Osteocyte (in vitro differentiated cells): ENCODE measurements around the gene WIF1. TPM values are rescaled to one million over a fixed set of nuclear protein-coding genes. Genes with fewer than 3 reads are reported as not detected.

Source experiments
- DNase-seq: peaks from one replicate; pipeline ENCODE4 v3.0.0; 2021; ENCODE audit warnings: mixed read lengths; ENCODE audit not compliant: unreplicated experiment; ENCODE audit errors: extremely low spot score
- H3K27ac Mint-ChIP-seq: one replicate; pipeline ENCODE4 v1.8.0; 2021; ENCODE audit warnings: mild to moderate bottlenecking, mixed read lengths; ENCODE audit not compliant: unreplicated experiment
- H3K27me3 Mint-ChIP-seq: one replicate; pipeline ENCODE4 v1.8.0; 2021; ENCODE audit warnings: mixed read lengths; ENCODE audit not compliant: unreplicated experiment
- H3K36me3 Mint-ChIP-seq: one replicate; pipeline ENCODE4 v1.8.0; 2021; ENCODE audit warnings: mixed read lengths; ENCODE audit not compliant: unreplicated experiment
- H3K4me1 Mint-ChIP-seq: one replicate; pipeline ENCODE4 v1.8.0; 2021; ENCODE audit warnings: mixed read lengths; ENCODE audit not compliant: unreplicated experiment
- H3K4me3 Mint-ChIP-seq: one replicate; pipeline ENCODE4 v1.8.0; 2021; ENCODE audit warnings: mild to moderate bottlenecking, moderate library complexity, mixed read lengths; ENCODE audit not compliant: unreplicated experiment
- H3K9me3 Mint-ChIP-seq: one replicate; pipeline ENCODE4 v1.8.0; 2021; ENCODE audit warnings: mixed read lengths; ENCODE audit not compliant: unreplicated experiment
- CTCF ChIP-seq: fragments of 200-600 bp; sonication (generic); IDR thresholded peaks from 2 replicates; pipeline ENCODE4 v1.5.0; 2021; ENCODE audit warnings: antibody characterized with exemption, mild to moderate bottlenecking, moderate library complexity
- total RNA-seq: library from RNA; stranded (reverse); gene quantifications from 2 replicates; pipeline ENCODE4 v1.2.1, GENCODE V29; 2021

The WIF1 gene
- total RNA-seq, 1 donor from 2014 or later = not detected

GRCh38 chr12:65106948-65107347 is 14.2 kb downstream of the WIF1 start:
- Mint-ChIP-seq H3K4me3 (no peak overlapping the region), H3K27me3 (peaks cover 44% of the 10 kb centered on the region), H3K27ac (no peak overlapping the region), H3K36me3 (no peaks in the 10 kb centered on the region), H3K9me3 (no peaks in the 10 kb centered on the region), H3K4me1 (no peaks in the 10 kb centered on the region)
- TF ChIP-seq CTCF = peak; percentile 53
- no peak for DNase-seq

GRCh38 chr12:65100140-65100539 is 21.0 kb downstream of the WIF1 start:
- no peaks in the 10 kb centered on the region for H3K9me3 Mint-ChIP-seq
- no peaks in the 10 kb centered on the region for H3K36me3 Mint-ChIP-seq
- H3K4me1 Mint-ChIP-seq = no peaks in the 10 kb centered on the region
- no peak for DNase-seq
- H3K27me3 Mint-ChIP-seq = peaks cover 63% of the 10 kb centered on the region
- H3K27ac Mint-ChIP-seq = no peak overlapping the region
- no peak overlapping the region for H3K4me3 Mint-ChIP-seq
- no peak for TF ChIP-seq CTCF

GRCh38 chr12:65099182-65099581 is 21.9 kb downstream of the WIF1 start:
- DNase-seq = no peak
- Mint-ChIP-seq H3K27me3 (peaks cover 65% of the 10 kb centered on the region), H3K4me1 (no peaks in the 10 kb centered on the region), H3K4me3 (no peak overlapping the region), H3K9me3 (no peaks in the 10 kb centered on the region), H3K36me3 (no peaks in the 10 kb centered on the region), H3K27ac (no peak overlapping the region)
- no peak for TF ChIP-seq CTCF

- H3K27ac Mint-ChIP-seq = no peak overlapping the region
- TF ChIP-seq CTCF = no peak
- no peaks in the 10 kb centered on the region for H3K36me3 Mint-ChIP-seq
- H3K27me3 Mint-ChIP-seq = peaks cover 72% of the 10 kb centered on the region
- no peak overlapping the region for H3K4me3 Mint-ChIP-seq
- H3K9me3 Mint-ChIP-seq = no peaks in the 10 kb centered on the region
- H3K4me1 Mint-ChIP-seq = no peaks in the 10 kb centered on the region
- no peak for DNase-seq
Measured at GRCh38 chr12:65098364-65098763, 22.7 kb downstream of the WIF1 start.

- no peaks in the 10 kb centered on the region for H3K36me3 Mint-ChIP-seq
- no peak overlapping the region for H3K4me3 Mint-ChIP-seq
- TF ChIP-seq CTCF = no peak
Measured at GRCh38 chr12:65094722-65095121, 26.4 kb downstream of the WIF1 start.

More at GRCh38 chr12:65094722-65095121, 26.4 kb downstream of the WIF1 start:
- Mint-ChIP-seq H3K9me3 (no peaks in the 10 kb centered on the region), H3K27ac (no peak overlapping the region), H3K4me1 (no peaks in the 10 kb centered on the region), H3K27me3 (peaks cover 72% of the 10 kb centered on the region)
- DNase-seq = no peak
